Measurements from ENCODE around the gene UBD.

DNA sequence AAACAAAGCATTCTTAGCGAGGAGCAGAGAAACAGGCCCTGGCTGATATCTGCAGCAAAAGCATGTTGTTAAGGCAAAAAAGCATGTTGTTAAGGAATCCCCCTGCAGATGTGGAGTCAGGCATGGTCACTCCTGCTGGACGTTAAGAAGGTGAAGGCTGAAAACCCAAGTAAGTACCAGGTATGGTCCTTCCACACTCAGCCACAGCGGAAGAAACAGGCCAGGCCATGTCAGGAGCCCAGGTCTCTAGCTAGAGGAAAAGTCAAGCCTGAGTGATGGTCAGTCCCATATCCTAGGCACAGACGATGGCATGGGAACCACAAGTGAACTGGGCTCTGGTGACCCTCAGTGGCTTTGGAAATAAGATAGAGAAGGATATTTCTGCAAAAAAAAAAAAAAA is 39.3 kb downstream of the UBD start:
- TF ChIP-seq, protein P1, sequence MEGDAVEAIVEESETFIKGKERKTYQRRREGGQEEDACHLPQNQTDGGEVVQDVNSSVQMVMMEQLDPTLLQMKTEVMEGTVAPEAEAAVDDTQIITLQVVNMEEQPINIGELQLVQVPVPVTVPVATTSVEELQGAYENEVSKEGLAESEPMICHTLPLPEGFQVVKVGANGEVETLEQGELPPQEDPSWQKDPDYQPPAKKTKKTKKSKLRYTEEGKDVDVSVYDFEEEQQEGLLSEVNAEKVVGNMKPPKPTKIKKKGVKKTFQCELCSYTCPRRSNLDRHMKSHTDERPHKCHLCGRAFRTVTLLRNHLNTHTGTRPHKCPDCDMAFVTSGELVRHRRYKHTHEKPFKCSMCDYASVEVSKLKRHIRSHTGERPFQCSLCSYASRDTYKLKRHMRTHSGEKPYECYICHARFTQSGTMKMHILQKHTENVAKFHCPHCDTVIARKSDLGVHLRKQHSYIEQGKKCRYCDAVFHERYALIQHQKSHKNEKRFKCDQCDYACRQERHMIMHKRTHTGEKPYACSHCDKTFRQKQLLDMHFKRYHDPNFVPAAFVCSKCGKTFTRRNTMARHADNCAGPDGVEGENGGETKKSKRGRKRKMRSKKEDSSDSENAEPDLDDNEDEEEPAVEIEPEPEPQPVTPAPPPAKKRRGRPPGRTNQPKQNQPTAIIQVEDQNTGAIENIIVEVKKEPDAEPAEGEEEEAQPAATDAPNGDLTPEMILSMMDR (conservative IDR thresholded peaks at IDR 0.05; ENCODE audit: low read depth in 2 of 2) = no peak
- no peak for TF ChIP-seq JUNB (IDR thresholded peaks at IDR 0.05; ENCODE audit: unreplicated experiment)
- TF ChIP-seq EZH2 (IDR thresholded peaks at IDR 0.05; ENCODE audit: low read depth, unreplicated experiment) = no peak
- TF ChIP-seq, protein P2, sequence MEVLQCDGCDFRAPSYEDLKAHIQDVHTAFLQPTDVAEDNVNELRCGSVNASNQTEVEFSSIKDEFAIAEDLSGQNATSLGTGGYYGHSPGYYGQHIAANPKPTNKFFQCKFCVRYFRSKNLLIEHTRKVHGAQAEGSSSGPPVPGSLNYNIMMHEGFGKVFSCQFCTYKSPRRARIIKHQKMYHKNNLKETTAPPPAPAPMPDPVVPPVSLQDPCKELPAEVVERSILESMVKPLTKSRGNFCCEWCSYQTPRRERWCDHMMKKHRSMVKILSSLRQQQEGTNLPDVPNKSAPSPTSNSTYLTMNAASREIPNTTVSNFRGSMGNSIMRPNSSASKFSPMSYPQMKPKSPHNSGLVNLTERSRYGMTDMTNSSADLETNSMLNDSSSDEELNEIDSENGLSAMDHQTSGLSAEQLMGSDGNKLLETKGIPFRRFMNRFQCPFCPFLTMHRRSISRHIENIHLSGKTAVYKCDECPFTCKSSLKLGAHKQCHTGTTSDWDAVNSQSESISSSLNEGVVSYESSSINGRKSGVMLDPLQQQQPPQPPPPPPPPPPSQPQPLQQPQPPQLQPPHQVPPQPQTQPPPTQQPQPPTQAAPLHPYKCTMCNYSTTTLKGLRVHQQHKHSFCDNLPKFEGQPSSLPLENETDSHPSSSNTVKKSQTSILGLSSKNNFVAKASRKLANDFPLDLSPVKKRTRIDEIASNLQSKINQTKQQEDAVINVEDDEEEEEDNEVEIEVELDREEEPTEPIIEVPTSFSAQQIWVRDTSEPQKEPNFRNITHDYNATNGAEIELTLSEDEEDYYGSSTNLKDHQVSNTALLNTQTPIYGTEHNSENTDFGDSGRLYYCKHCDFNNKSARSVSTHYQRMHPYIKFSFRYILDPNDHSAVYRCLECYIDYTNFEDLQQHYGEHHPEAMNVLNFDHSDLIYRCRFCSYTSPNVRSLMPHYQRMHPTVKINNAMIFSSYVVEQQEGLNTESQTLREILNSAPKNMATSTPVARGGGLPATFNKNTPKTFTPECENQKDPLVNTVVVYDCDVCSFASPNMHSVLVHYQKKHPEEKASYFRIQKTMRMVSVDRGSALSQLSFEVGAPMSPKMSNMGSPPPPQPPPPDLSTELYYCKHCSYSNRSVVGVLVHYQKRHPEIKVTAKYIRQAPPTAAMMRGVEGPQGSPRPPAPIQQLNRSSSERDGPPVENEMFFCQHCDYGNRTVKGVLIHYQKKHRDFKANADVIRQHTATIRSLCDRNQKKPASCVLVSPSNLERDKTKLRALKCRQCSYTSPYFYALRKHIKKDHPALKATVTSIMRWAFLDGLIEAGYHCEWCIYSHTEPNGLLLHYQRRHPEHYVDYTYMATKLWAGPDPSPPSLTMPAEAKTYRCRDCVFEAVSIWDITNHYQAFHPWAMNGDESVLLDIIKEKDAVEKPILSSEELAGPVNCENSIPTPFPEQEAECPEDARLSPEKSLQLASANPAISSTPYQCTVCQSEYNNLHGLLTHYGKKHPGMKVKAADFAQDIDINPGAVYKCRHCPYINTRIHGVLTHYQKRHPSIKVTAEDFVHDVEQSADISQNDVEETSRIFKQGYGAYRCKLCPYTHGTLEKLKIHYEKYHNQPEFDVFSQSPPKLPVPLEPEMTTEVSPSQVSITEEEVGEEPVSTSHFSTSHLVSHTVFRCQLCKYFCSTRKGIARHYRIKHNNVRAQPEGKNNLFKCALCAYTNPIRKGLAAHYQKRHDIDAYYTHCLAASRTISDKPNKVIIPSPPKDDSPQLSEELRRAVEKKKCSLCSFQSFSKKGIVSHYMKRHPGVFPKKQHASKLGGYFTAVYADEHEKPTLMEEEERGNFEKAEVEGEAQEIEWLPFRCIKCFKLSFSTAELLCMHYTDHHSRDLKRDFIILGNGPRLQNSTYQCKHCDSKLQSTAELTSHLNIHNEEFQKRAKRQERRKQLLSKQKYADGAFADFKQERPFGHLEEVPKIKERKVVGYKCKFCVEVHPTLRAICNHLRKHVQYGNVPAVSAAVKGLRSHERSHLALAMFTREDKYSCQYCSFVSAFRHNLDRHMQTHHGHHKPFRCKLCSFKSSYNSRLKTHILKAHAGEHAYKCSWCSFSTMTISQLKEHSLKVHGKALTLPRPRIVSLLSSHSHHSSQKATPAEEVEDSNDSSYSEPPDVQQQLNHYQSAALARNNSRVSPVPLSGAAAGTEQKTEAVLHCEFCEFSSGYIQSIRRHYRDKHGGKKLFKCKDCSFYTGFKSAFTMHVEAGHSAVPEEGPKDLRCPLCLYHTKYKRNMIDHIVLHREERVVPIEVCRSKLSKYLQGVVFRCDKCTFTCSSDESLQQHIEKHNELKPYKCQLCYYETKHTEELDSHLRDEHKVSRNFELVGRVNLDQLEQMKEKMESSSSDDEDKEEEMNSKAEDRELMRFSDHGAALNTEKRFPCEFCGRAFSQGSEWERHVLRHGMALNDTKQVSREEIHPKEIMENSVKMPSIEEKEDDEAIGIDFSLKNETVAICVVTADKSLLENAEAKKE (CRISPR knock-in tag; IDR thresholded peaks at IDR 0.05) = no peak
- TF ChIP-seq POLR2AphosphoS5 (IDR thresholded peaks at IDR 0.05; ENCODE audit: low read depth) = no peak
